Motor neuron (in vitro differentiated cells): Measurements from ENCODE around the gene MTARC2. TPM values are rescaled to one million over a fixed set of nuclear protein-coding genes. Genes with fewer than 3 reads are reported as not detected.

Experiments
- ATAC-seq, 8 experiments: fragments of 200-7000 bp; cut with Tn5 transposase; replicated peaks in 6 of 8; 2 replicates each; pipeline ENCODE4 v1.8.0; 2021; ENCODE audit warnings: mild to moderate bottlenecking in 8 of 8, moderate library complexity in 8 of 8
- H3K27ac ChIP-seq, 2 donors: fragments of 250-450 bp; sonication (Bioruptor Pico); 2 replicates each; pipeline ENCODE4 v1.9.0; 2021; ENCODE audit warnings: antibody characterized with exemption in 2 of 2, mild to moderate bottlenecking in 2 of 2, moderate library complexity in 1 of 2
- H3K4me1 ChIP-seq, 2 donors: fragments of 250-450 bp; sonication (Bioruptor Pico); replicated peaks in 1 of 2; 2 replicates each; pipeline ENCODE4 v1.6.1; 2021; ENCODE audit warnings: antibody characterized with exemption in 2 of 2, mild to moderate bottlenecking in 2 of 2, moderate library complexity in 1 of 2
- H3K4me3 ChIP-seq, 5 donors: fragments of 250-450 bp; sonication (Bioruptor Pico); 2 replicates each; pipeline ENCODE4 v1.9.0; 2021; ENCODE audit warnings: antibody characterized with exemption in 5 of 5, mild to moderate bottlenecking in 5 of 5, moderate library complexity in 4 of 5
- WGBS, 10 experiments: fragments of 450-650 bp; shearing (Covaris generic); methylation state at CpG; one replicate each; pipeline ENCODE4 v1.0.0; 2022; 5-methylcytosine and 5-hydroxymethylcytosine counted together
- in situ Hi-C, 9 experiments: fragments of 400-800 bp; cut with MboI; loops; one replicate each; pipeline ENCODE4 v1.15.0; 2021; ENCODE audit warnings: low sequenced_read_pairs in 9 of 9, low pct_unique_long_range_greater_than_20kb in 2 of 9; ENCODE audit not compliant: unreplicated experiment in 9 of 9
- total RNA-seq, 8 experiments: library from RNA; unstranded; fragments of 300-600 nt; gene quantifications; 2 replicates each; pipeline versions ENCODE4 v1.2.3 to v1.2.4, GENCODE V29; 2022

MTARC2 gene
- 1 to 10 TPM in 6 of 8 experiments, not detected in 2; 1.9 to 9.3 (median 2.8) TPM for total RNA-seq

DNA sequence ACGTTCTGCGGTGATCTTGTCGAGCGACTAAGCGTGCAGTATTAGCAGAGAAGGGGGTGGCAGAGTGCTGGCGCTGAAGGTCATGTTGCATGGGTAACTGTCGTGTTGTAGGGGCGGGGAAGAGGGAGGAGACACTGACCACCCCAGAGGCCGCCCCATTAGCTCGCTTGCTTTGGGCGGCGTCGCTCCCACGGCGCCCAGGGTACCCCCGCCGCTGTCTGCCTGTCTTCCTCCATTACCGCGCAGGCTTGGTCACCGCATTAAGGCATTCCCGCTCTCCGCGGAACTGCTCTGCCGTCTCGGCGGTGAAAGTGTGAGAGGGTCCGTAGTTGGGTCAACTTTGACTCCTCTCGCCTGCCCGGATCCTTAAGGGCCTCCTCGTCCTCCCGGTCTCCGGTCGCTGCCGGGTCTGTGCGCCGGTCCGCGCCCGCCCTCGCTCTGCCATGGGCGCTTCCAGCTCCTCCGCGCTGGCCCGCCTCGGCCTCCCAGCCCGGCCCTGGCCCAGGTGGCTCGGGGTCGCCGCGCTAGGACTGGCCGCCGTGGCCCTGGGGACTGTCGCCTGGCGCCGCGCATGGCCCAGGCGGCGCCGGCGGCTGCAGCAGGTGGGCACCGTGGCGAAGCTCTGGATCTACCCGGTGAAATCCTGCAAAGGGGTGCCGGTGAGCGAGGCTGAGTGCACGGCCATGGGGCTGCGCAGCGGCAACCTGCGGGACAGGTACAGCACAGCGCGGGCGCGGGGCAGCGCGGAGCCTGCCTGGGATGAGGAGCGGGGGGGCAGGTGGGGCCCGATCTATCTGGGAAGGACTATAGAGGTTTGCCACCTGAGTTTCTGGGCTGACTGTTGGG lies at the start of gene MTARC2:
Gene MTARC2, plus strand, starts transcription at position 234 of the 846 bp plus-strand sequence. Its CDS starts 210 bp downstream, at position 444.
- ATAC-seq: peak; percentile 83 to 92 (median 89)
- in situ Hi-C loops: loop anchor here in 1 of 9 experiments (25.0 kb wide), 1 partner anchor 461 kb away; no protein-coding TSS in a partner anchor
- peak within 1 kb of the TSS; percentile 36 to 69 (median 43) for H3K4me3 ChIP-seq
- peaks cover 19 to 28% of the 10 kb centered on the region in 2 donors for H3K4me1 ChIP-seq
- WGBS, 10 experiments: 0 to 20% (median 3%) methylated on average over 1 to 54 of the region's 77 CpGs; no CpG with 5 or more reads in 2 of the 10 experiments
- no peak within 1 kb of the TSS for H3K27ac ChIP-seq

DNA sequence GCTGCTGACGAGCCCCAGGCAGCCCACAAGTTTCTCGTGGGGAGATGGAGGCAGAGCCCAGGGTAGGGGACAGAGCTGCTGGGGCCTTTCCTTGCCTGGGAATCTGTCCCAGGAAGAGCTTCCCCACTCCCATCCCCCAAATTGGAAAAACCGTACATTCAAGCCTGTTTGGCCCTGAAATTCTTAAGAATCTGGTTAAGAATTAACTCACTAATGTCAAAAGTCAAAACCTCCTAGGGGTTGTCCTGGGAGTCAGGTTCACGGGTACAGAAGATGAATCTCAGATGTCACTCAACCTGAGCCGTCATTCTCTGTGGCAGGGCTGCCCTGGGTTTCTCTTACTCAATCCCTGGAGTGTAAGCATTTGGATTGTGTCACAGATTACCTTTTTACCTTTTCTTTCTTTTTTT lies 49.5 kb upstream of the MTARC2 start:
- Histone ChIP-seq H3K27ac (no peak overlapping the region), H3K4me1 (peaks cover 0 to 10% of the 10 kb centered on the region in 2 donors)
- WGBS, 10 experiments: 38 to 71% (median 59%) methylated on average over 1 to 5 of the region's 5 CpGs; no CpG with 5 or more reads in 1 of the 10 experiments

DNA sequence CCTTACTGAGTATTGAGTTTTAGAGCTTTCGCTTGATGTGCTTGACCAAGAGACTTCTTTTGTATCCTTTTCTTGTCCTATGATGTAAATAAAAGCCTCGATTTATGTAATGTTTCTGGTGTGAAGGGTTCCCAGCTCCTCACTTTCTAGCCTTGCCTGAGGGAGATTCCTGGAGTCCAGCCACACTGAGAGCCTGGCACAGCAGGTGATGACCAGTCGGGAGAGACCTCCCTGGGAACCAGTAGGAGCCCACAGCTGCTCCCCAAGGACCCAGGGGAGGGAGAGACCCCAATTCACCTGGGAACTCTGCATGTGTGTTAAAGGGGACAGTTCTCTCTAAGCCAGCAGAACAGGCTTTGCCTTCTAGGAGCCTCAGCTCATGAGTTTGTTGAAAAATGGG lies 49.1 kb upstream of the MTARC2 start:
- 25 to 100% (median 78%) methylated on average over 1 to 3 of the region's 3 CpGs; no CpG with 5 or more reads in 2 of the 10 experiments for WGBS, 10 experiments
- Histone ChIP-seq H3K4me1 (peaks cover 0 to 10% of the 10 kb centered on the region in 2 donors), H3K4me3 (no peak overlapping the region), H3K27ac (no peak overlapping the region)
- ATAC-seq: no peak
- in situ Hi-C loops: no loop called here

More for the DNA sequence above, 49.5 kb upstream of the MTARC2 start:
- no peak overlapping the region for H3K4me3 ChIP-seq
- ATAC-seq: no peak
- in situ Hi-C loops: no loop called here

DNA sequence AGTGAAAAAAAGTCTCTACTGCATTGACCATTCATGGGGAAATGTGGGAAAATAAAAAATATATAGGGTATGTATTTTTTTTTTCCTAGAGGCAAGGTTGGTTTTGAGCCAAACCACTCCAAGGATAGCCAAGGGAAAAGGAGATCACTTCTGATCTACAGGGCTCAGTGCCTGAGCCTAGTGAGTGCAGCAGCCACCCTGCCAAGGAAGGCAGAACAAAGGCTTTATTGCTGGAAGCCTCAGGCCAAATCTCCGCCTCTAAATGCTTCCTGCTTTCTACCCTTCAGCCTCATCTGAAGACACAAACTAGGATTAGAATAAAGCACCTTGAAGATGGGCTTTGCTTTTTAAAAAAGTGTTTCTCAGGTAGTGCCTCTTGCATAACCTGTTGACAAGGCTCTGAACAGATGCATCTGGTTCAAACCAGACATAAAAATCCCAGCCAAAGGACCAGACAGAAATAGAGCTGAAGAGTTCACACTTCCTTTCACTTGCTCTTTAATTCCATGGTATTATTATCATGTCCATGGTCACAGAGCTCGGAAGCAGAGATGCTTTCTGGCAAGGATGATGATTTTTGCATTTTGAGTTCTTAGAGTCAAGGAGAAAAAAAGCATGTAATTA lies 47.5 kb upstream of the MTARC2 start:
- in situ Hi-C loops: no loop called here
- H3K27ac ChIP-seq: no peak overlapping the region
- peaks cover 0 to 10% of the 10 kb centered on the region in 2 donors for H3K4me1 ChIP-seq
- peak in 6 of 8 experiments; percentile 33 to 70 (median 62) for ATAC-seq
- 0 to 89% (median 35%) methylated on average over 1 to 2 of the region's 2 CpGs; no CpG with 5 or more reads in 2 of the 10 experiments for WGBS, 10 experiments
- no peak overlapping the region for H3K4me3 ChIP-seq

DNA sequence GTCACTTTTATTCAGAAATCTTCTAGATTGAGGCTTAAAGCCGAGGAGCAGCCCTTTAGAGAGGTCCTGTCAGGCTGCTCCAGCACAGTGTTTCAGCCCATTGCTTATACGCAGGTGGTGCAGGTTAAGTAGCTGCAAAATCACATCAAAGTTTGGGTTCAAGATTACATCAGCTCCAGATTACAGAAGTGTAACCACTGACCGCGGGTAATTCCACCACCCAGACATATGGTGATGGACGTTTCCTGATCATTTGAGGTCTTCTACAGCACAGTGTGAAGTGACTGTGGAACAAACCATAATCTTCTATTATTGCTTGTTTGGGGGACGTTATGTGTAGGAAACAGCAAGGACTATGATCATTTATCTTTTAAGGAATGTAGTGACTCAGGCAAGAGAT lies 46.1 kb upstream of the MTARC2 start:
- no peak for ATAC-seq
- WGBS, 10 experiments: 38 to 100% (median 94%) methylated on average over 3 to 6 of the region's 6 CpGs; no CpG with 5 or more reads in 3 of the 10 experiments
- in situ Hi-C loops: no loop called here

DNA sequence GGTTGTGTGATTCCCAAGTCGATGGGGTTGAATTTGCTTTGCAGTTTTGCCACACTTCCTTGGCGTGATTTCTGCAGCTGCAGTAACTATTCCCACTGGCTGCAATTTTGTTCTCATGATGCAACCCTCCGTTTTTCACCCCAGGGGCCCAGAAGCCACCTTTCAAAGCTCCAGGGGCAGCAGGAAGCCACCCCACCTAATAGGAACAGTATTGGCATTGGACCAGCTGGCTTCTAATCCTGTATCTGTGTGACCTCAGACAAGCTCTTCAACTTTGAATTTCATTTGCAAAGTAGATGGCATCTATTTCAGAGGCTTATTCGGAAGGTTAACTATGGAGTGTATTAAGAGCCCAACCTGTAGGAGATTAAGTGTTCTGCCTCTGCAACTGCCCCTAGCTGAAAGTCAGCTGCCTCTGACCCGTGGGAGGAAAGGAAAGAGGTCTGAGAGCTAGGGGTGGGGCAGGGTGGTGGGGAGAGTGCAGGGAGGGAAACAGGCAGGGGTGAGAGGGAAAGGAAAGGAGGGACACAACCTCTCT lies 45.3 kb upstream of the MTARC2 start:
- 13 to 78% (median 60%) methylated on average over 1 to 4 of the region's 5 CpGs; no CpG with 5 or more reads in 2 of the 10 experiments for WGBS, 10 experiments
- H3K27ac ChIP-seq: no peak overlapping the region
- peaks cover 0 to 10% of the 10 kb centered on the region in 2 donors for H3K4me1 ChIP-seq
- no peak overlapping the region for H3K4me3 ChIP-seq
- peak in 2 of 8 experiments; percentile 50 for ATAC-seq
- in situ Hi-C loops: no loop called here

More for the DNA sequence above, 46.1 kb upstream of the MTARC2 start:
- Histone ChIP-seq H3K4me1 (peaks cover 0 to 10% of the 10 kb centered on the region in 2 donors), H3K27ac (no peak overlapping the region), H3K4me3 (no peak overlapping the region)

DNA sequence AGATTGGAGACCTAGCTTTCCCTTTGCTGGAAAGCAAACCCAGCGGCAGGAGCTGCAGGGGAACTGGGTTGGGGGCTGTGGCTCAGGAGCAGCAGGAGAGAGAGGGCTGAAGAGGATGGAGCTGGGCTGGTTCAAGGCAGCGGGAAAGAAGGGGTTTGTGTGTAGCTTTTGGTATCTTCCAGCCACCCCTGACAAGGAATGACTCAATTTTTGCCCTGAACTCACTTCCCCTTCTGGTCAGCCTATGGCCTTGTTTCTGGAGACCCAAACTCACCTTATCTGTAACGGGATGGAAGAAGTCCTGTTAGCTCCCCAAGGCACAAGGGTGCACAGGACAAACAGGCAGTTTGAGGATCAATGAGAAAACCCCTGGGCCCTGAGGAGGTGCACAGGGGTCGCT lies 44.8 kb upstream of the MTARC2 start:
- in situ Hi-C loops: no loop called here
- no peak overlapping the region for H3K4me3 ChIP-seq
- WGBS, 10 experiments: 22 to 100% (median 79%) methylated on average over 1 to 4 of the region's 4 CpGs; no CpG with 5 or more reads in 3 of the 10 experiments
- no peak overlapping the region for H3K27ac ChIP-seq
- H3K4me1 ChIP-seq: peaks cover 0 to 10% of the 10 kb centered on the region in 2 donors
- ATAC-seq: peak in 1 of 8 experiments; percentile 24

DNA sequence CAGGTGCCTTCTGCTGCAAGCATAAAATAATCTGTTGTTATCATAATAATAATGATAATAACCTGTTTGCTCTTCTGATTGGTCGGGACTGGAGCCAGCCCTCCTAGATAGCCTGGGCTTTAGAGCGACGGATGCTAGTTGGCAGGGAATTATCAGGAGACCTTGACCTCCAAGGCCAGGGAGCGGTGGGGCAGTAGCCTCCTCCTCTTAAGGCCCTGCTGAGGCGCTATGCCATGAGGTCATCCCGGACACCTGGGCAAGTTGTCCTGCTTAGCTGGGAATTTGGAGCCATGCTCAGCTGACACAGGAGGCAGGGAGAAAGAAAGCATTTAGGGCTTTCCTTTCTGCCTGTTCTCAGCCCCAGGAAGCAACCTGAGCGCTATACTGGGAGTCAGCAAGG lies 42.3 kb upstream of the MTARC2 start:
- Histone ChIP-seq H3K4me1 (peaks cover 0 to 5% of the 10 kb centered on the region in 2 donors), H3K4me3 (no peak overlapping the region), H3K27ac (no peak overlapping the region)
- ATAC-seq: no peak
- in situ Hi-C loops: no loop called here
- WGBS, 10 experiments: 50 to 100% (median 83%) methylated on average over 1 to 6 of the region's 7 CpGs

DNA sequence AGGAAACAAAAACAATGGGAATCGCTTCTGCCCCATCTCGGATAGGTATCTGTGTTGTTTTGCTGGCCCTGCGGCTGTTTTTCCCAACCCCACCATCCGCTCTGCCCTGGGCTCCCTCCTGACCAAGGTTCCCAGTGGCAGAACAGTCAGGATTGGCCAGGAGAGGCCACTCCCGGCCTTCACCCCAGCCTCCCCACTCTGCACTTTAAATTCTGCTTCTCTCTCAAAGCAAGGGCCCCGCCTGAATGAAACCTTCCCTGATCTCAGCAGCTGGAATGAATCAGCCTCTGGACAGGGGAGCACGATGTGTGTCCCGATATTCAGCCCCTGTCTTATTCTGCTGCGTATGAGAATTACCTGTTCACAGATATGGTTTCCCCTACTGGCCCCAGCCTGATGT lies 41.6 kb upstream of the MTARC2 start:
- no peak overlapping the region for H3K4me3 ChIP-seq
- H3K4me1 ChIP-seq: no peaks in the 10 kb centered on the region
- in situ Hi-C loops: no loop called here
- peak in 2 of 8 experiments; percentile 59 to 79 for ATAC-seq
- no peak overlapping the region for H3K27ac ChIP-seq
- WGBS, 10 experiments: 0 to 96% (median 80%) methylated on average over 2 to 7 of the region's 9 CpGs; no CpG with 5 or more reads in 5 of the 10 experiments

DNA sequence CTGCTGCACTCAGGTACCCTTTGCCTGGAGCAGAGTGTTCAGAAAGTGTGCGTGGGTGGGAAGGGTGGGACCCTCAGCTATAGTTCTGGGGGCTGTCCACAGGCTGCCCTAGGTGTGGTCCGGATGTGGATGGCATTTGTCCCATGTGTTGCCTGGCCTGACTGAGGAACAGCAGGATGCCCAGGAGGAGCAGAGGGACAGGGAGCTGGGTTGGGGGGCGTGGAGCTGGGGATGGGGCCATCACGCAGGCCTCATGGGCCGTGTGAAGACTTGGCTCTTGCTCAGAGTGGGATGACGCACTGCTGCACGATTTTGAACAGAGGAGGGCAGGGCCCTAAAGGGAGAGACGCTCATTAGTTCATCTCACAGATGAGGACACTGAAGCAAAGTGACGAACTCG lies 41.0 kb upstream of the MTARC2 start:
- in situ Hi-C loops: no loop called here
- no peak overlapping the region for H3K4me3 ChIP-seq
- 21 to 90% (median 86%) methylated on average over 2 to 10 of the region's 10 CpGs; no CpG with 5 or more reads in 4 of the 10 experiments for WGBS, 10 experiments
- peak in 1 of 8 experiments; percentile 24 for ATAC-seq
- no peaks in the 10 kb centered on the region for H3K4me1 ChIP-seq
- H3K27ac ChIP-seq: no peak overlapping the region

DNA sequence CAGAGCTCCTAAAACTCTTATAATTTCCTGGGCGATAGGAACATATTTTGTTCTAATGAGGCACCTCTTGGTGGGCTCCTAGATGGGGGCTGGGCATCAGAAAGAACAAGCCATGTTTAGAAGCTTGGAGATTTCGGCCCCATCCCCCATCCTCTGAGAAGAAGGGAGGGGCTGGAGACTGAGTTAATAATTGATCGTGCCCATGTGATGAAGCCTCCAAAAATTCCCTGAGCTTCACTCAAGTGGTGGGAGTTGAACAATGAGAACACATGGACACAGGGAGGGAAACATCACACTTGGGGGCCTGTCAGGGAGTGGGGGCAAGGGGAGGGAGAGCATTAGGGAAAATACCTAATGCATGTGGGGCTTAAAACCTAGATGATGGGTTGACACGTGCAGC lies 39.9 kb upstream of the MTARC2 start:
- WGBS, 10 experiments: 0 to 88% (median 77%) methylated on average over 1 to 4 of the region's 4 CpGs; no CpG with 5 or more reads in 3 of the 10 experiments
- H3K4me1 ChIP-seq: no peaks in the 10 kb centered on the region
- ATAC-seq: no peak
- H3K4me3 ChIP-seq: no peak overlapping the region
- in situ Hi-C loops: no loop called here
- H3K27ac ChIP-seq: no peak overlapping the region

DNA sequence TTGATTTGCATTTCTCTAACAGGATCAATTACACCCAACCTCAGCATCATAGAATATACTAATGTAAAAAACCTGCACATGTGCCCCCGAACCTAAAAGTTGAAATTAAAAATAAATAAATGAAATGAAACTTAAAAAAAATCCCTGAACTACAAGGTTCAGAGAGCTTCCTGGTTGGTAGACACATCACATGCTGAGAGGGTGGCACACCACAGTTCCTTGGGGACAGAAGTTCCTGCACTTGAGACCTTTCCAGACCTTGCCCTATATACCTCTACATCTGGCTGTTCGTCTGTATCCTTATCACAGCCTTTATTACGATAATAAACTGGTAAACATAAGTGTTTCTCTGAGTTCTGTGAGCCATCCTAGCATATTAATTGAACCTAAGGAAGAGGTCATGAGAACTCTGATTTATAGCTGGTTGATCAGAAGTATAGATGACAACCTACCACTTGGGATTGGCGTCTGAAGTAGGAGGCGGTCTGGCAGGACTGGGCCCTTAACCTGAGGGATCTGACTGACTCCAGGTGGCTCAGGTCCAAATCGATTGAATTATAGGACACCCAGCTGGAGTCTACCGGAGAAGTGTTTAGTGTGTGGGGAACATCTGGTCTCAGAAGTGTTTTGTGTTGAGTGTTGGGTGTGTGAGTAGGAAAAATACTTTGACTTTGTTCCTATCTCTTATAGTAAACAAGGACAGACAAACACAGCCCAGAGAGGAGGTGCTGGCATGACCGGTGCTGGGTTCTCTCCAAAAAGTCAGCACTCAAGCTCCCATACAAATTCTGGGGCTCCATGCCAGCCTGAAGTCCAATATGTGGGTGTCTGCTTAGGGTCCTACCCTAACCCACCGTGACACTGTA lies 39.0 kb upstream of the MTARC2 start:
- H3K4me3 ChIP-seq: no peak overlapping the region
- 0 to 100% (median 74%) methylated on average over 1 to 6 of the region's 9 CpGs for WGBS, 10 experiments
- ATAC-seq: no peak
- H3K4me1 ChIP-seq: no peaks in the 10 kb centered on the region
- no peak overlapping the region for H3K27ac ChIP-seq
- in situ Hi-C loops: no loop called here
